Liver (tissue), 3 donors: ENCODE data around the gene ERBB2.

ENCODE experiments used
- RAD21 ChIP-seq, 2 donors: IDR thresholded peaks; 2 replicates each; pipeline ENCODE4 v1.6.1; 2016; ENCODE audit warnings: antibody characterized with exemption in 2 of 2, mild to moderate bottlenecking in 2 of 2
- TF ChIP-seq, protein P1 (sequence below): fragments of 150-350 bp; IDR thresholded peaks from 2 replicates; pipeline ENCODE4 v1.5.1; 2017; ENCODE audit warnings: improper control_type of control experiment, low read depth, low read length; ENCODE audit not compliant: missing input control
- TF ChIP-seq, protein P2 (sequence below): IDR thresholded peaks from 2 replicates; pipeline ENCODE4 v1.6.1; 2016; ENCODE audit warnings: antibody characterized with exemption
- donor health status: healthy.
- donor health status: healthy.

DNA sequence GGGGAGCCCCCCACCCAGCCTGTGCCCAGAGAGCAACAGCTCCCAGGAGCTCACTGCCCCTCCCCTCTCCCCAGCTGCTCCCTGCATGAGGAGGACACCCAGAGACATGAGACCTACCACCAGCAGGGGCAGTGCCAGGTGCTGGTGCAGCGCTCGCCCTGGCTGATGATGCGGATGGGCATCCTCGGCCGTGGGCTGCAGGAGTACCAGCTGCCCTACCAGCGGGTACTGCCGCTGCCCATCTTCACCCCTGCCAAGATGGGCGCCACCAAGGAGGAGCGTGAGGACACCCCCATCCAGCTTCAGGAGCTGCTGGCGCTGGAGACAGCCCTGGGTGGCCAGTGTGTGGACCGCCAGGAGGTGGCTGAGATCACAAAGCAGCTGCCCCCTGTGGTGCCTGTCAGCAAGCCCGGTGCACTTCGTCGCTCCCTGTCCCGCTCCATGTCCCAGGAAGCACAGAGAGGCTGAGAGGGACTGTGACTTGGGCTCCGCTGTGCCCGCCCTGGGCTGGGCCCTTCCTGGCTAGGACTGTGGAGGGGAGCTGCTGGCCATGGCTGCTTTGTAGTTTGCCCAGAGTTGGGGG is 34.1 kb upstream of the ERBB2 start:
- TF ChIP-seq RAD21 (IDR thresholded peaks at IDR 0.05): no peak
- TF ChIP-seq, protein P1, sequence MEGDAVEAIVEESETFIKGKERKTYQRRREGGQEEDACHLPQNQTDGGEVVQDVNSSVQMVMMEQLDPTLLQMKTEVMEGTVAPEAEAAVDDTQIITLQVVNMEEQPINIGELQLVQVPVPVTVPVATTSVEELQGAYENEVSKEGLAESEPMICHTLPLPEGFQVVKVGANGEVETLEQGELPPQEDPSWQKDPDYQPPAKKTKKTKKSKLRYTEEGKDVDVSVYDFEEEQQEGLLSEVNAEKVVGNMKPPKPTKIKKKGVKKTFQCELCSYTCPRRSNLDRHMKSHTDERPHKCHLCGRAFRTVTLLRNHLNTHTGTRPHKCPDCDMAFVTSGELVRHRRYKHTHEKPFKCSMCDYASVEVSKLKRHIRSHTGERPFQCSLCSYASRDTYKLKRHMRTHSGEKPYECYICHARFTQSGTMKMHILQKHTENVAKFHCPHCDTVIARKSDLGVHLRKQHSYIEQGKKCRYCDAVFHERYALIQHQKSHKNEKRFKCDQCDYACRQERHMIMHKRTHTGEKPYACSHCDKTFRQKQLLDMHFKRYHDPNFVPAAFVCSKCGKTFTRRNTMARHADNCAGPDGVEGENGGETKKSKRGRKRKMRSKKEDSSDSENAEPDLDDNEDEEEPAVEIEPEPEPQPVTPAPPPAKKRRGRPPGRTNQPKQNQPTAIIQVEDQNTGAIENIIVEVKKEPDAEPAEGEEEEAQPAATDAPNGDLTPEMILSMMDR: peak; percentile 3
- TF ChIP-seq, protein P2, sequence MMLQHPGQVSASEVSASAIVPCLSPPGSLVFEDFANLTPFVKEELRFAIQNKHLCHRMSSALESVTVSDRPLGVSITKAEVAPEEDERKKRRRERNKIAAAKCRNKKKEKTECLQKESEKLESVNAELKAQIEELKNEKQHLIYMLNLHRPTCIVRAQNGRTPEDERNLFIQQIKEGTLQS: no peak
